ENCODE results near the gene CDCA7L.
"Not testable (repeated sequence)": the region's sequence is repeated elsewhere in the genome, so short reads cannot be mapped to it uniquely, and the experiment has no call there.

The CDCA7L gene

DNA sequence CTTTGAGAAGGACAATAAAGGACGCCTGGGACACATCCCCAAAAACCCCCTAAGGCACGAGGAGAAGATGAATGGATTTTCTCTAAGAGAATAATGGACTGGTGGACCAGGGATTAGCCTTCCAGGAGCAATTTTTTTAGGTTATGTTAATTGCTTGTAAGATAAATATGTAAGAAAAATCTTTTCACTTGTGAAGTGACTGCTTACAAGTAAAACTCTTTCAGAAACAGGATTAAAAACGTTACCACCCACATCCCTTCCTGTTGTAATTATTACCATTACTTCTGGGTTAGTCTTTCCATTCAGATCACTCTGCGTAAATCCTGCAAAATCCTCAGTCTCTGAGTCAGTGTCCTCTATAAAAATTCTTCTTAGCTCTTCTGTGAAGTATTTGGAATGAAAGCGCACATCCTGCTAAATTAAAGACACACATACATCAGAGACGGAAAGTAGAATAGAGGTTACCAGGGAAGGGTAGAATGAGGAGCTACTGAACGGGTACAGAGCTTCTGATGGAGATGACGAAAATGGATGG lies 34.3 kb downstream of the CDCA7L start:
- no peak for DNase-seq (ENCODE audit: low spot score)
- no peak overlapping the region for H3K27ac Mint-ChIP-seq
- no peaks in the 10 kb centered on the region for H3K27me3 Mint-ChIP-seq (ENCODE audit: low read depth)
- H3K9me3 Mint-ChIP-seq = no peaks in the 10 kb centered on the region
- H3K4me3 Mint-ChIP-seq = no peak overlapping the region
- no peaks in the 10 kb centered on the region for H3K4me1 Mint-ChIP-seq (ENCODE audit: low read depth)
- H3K36me3 Mint-ChIP-seq (ENCODE audit: low read depth) = peaks cover 38% of the 10 kb centered on the region

DNA sequence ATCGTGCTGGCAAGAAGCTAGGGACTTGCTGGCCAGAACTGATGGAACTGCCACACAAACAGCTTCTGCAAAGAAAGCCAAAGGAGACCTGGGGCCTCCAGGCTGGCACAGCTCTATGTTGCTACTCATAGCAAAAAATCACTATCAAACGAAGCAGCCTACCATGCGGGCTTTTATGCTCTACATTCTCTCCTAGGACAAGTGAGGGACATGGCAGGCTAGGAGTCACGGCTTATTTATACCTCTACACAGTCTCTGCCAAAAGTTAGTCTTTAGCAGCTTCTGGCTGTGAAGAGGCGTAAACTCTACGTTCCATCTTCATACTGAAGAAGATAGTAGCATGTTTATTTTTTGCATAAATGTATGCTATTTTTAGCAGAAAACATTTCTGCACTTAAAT lies 35.4 kb downstream of the CDCA7L start:
- DNase-seq (ENCODE audit: low spot score) = no peak
- Mint-ChIP-seq H3K9me3 (no peaks in the 10 kb centered on the region), H3K27me3 (ENCODE audit: low read depth) (no peaks in the 10 kb centered on the region), H3K4me1 (ENCODE audit: low read depth) (no peaks in the 10 kb centered on the region), H3K36me3 (ENCODE audit: low read depth) (peaks cover 46% of the 10 kb centered on the region), H3K27ac (no peak overlapping the region), H3K4me3 (no peak overlapping the region)

DNA sequence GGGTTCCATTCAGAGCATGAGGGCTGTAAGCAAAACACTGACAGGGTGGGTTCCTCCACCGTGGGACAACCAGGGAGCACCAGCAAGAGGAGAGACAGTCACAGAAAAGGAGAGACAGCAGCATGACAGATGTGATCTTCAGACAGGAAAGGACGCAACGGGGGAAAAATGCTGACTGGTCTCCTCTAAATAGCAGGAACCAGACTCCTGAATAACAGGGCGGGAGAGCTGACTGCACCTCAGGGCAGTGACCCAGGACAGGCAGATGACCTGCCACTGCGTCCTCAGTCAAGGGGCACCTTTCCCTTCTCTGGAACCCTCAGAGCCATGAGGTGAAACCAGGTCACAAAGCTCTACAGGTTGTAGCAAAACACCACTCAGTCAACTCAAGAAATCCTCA lies 37.0 kb downstream of the CDCA7L start:
- DNase-seq (ENCODE audit: low spot score) = no peak
- Mint-ChIP-seq H3K9me3 (no peaks in the 10 kb centered on the region), H3K27ac (no peak overlapping the region), H3K4me3 (no peak overlapping the region), H3K27me3 (ENCODE audit: low read depth) (no peaks in the 10 kb centered on the region), H3K36me3 (ENCODE audit: low read depth) (peaks cover 38% of the 10 kb centered on the region), H3K4me1 (ENCODE audit: low read depth) (no peaks in the 10 kb centered on the region)

DNA sequence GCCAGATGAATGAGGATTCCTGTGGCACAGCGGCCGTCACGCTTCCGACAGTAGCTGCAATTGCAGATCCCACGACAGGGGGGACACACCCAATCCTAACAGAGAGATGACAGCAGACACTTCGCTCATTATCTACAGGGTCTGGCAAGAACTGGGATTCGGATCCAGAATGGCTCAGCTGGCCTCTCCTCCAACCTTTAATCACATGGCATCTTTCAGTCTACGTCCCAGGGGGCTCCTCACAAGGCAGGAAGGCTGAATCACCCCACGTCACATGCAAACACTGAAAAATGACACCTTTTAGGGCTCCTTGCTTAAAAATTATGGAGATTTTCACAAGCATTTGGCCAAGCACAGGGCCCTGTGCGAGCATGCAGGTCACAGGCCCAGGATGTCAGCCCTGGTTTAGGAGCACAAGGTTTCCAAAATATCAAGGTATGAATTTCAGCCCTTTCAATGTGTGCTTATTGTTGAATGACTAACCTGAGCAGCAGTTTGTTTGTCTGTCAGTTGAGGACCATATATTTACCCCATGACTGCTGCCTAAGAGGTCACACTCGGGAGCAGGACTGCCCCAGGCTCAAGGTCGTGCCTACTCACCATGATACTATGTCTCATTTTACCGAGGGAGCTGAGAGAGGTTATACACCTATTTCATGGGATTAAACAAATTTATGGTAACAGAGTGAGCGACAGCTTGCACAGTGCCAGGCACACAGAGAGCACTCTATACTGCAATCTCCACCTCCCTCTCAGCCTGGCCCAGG lies 42.5 kb downstream of the CDCA7L start:
- Mint-ChIP-seq H3K27me3 (ENCODE audit: low read depth) (no peaks in the 10 kb centered on the region), H3K27ac (no peak overlapping the region), H3K4me3 (no peak overlapping the region), H3K9me3 (no peaks in the 10 kb centered on the region), H3K36me3 (ENCODE audit: low read depth) (peaks cover 57% of the 10 kb centered on the region), H3K4me1 (ENCODE audit: low read depth) (peaks cover 8% of the 10 kb centered on the region)
- no peak for DNase-seq (ENCODE audit: low spot score)

DNA sequence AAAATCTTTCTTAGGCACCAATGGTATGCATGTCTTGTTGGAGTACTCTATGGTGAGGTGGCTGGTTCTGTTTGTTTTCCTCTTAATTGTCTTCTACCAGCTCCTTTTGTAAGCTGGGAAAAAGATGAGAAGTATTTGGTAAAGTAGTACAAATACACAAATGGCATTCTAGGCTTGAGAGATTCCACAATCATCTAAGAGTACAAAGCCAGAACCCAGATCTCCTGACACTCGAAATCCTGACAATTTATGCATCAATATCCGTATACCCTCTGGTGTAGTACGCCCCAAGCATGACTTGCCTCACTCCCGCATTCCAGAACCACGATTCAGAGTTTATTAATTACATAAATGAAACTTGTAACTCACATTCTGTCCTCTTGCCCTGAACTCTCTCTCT lies 43.5 kb downstream of the CDCA7L start:
- H3K27me3 Mint-ChIP-seq (ENCODE audit: low read depth) = no peaks in the 10 kb centered on the region
- DNase-seq (ENCODE audit: low spot score) = no peak
- H3K9me3 Mint-ChIP-seq = no peaks in the 10 kb centered on the region
- no peak overlapping the region for H3K4me3 Mint-ChIP-seq
- H3K36me3 Mint-ChIP-seq (ENCODE audit: low read depth) = peaks cover 60% of the 10 kb centered on the region
- H3K27ac Mint-ChIP-seq = no peak overlapping the region
- peaks cover 16% of the 10 kb centered on the region for H3K4me1 Mint-ChIP-seq (ENCODE audit: low read depth)

DNA sequence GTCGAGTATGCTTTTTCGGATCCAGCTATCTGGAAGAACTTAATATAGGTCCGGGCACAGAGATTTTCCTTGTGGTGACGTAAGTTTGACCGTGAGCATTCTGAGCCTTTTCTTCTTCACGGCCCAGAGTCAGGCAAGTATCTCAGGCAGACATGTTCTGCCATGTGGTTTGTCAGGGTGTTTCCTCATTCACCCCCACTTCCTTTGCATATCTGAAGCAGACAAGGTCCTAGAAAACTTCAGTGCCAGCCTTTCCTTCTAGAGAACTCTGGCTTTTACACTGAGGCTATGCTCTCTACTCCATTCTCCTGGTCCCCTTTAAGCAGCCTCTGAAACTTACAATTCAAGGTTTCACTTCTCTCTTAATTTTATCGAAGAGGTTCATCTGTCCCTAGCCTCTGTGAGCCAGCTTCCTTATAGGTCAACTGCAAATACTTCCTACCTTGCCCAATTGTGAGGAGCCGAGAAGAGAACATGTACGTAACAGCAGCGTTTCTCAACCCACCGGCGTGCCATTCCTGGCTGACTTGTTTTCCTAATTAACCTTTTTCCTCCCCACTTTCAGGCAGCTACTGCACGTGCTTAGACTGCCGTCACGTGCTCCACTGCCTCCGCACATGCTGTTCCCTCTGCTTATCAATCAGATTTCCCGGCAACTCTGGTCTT lies 47.3 kb downstream of the CDCA7L start:
- Mint-ChIP-seq H3K4me3 (peak overlapping the region; percentile 83), H3K27ac (peak overlapping the region; percentile 96), H3K36me3 (ENCODE audit: low read depth) (peaks cover 46% of the 10 kb centered on the region), H3K27me3 (ENCODE audit: low read depth) (no peaks in the 10 kb centered on the region), H3K4me1 (ENCODE audit: low read depth) (peaks cover 19% of the 10 kb centered on the region), H3K9me3 (no peaks in the 10 kb centered on the region)
- DNase-seq (ENCODE audit: low spot score) = no peak

DNA sequence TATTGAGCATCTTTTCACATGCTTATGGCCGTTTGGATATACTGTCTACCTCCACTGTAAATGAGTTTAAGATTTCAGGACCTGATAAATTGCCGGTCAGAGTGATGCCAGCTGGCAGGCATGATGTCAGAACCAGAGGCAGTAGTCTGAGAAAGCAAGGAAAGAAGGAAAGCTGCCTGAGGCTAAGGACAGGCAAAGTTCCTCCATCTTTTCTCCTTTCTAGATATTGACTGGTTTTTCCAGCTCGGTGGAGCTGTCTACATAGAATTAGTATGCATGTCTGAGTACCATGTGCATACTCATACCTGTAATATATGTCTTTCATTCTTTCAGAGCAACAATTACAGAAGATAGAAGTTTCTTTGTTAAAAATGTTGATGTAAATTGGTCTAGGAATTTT lies 52.3 kb downstream of the CDCA7L start:
- Mint-ChIP-seq H3K4me3 (no peak overlapping the region), H3K36me3 (ENCODE audit: low read depth) (peaks cover 12% of the 10 kb centered on the region), H3K27ac (no peak overlapping the region), H3K9me3 (no peaks in the 10 kb centered on the region), H3K27me3 (ENCODE audit: low read depth) (no peaks in the 10 kb centered on the region), H3K4me1 (ENCODE audit: low read depth) (peaks cover 13% of the 10 kb centered on the region)
- DNase-seq (ENCODE audit: low spot score) = no peak

DNA sequence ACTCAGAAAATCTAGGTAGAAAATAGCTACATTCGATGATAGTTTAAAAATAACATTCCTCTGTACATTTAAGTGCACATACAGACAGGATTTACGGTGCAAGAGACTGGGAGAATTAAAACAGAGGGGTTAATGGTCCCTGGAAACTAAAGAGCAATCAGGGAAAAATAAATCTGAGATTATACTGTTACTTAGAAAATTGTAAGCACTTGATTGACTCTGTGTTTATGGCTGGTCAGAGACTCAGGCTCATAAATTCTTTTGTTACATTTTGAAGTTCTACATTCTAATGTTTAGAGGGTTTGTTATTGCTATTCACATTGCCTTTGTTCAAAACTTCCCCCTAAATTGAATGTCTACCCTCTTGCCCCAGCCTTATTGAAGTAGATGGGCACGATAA lies 54.4 kb downstream of the CDCA7L start:
- H3K4me1 Mint-ChIP-seq (ENCODE audit: low read depth) = no peaks in the 10 kb centered on the region
- no peak overlapping the region for H3K4me3 Mint-ChIP-seq
- no peaks in the 10 kb centered on the region for H3K27me3 Mint-ChIP-seq (ENCODE audit: low read depth)
- no peak overlapping the region for H3K27ac Mint-ChIP-seq
- no peak for DNase-seq (ENCODE audit: low spot score)
- H3K9me3 Mint-ChIP-seq = no peaks in the 10 kb centered on the region
- peaks cover 4% of the 10 kb centered on the region for H3K36me3 Mint-ChIP-seq (ENCODE audit: low read depth)

DNA sequence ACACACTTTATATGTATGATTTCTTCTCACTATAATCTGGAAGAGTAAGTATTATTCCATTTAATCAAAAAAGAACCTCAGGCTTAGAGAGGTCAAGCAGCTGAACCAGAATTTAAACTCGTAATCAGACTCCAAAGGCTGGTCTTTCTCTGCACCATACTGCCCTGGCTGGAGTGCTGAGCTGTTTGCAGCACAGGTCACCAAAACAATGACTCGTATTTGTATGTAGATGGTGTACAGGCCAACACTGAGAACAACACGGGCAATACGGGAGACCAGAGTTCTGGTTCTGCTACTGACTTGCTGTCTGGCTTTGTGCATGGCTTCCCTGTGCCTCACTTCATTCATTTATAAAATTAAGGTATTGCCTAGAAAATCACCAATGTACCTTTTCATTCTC lies 57.9 kb downstream of the CDCA7L start:
- no peak overlapping the region for H3K4me3 Mint-ChIP-seq
- no peak for DNase-seq (ENCODE audit: low spot score)
- H3K4me1 Mint-ChIP-seq (ENCODE audit: low read depth) = no peaks in the 10 kb centered on the region
- no peak overlapping the region for H3K27ac Mint-ChIP-seq
- H3K27me3 Mint-ChIP-seq (ENCODE audit: low read depth) = no peaks in the 10 kb centered on the region
- no peaks in the 10 kb centered on the region for H3K9me3 Mint-ChIP-seq
- no peaks in the 10 kb centered on the region for H3K36me3 Mint-ChIP-seq (ENCODE audit: low read depth)

DNA sequence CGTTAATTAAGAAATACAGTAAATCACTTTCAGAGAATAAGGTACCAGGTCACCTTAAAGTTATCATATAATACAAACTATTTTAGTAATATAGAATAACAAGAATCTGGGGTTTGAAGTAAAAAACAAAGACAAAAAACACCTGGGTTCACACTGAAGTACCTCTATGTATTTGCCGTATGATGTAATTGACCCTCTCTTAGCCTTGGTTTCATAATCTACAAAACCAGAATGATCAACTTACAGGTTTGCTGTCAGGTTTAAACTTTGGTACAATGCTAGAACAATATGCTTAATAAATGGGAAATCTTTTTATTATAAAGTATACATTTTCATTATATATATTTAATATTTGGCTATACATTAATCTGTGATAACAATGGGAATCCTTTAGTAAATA lies 58.3 kb downstream of the CDCA7L start:
- Mint-ChIP-seq H3K4me1 (ENCODE audit: low read depth) (no peaks in the 10 kb centered on the region), H3K4me3 (no peak overlapping the region), H3K27ac (no peak overlapping the region), H3K27me3 (ENCODE audit: low read depth) (no peaks in the 10 kb centered on the region), H3K9me3 (no peaks in the 10 kb centered on the region), H3K36me3 (ENCODE audit: low read depth) (no peaks in the 10 kb centered on the region)
- no peak for DNase-seq (ENCODE audit: low spot score)

DNA sequence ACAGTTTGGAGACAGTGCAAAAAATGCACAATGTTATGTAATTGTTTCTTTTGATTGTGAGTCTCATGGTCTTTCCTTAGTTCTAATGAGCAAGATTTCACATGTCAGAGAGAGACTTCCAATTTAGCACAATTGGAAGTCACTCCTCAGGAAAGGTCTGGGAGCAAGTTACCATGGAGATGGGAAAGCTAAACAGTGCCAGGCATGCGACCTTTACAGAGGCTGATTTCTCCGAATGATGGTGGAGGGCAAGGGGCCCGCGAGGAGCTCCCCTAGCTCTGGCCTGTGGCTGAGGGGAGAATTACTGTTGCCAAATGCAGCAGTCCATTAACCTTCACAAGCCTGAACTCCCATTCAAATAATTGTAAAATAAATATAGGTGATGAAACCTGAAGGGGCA lies 59.3 kb downstream of the CDCA7L start:
- H3K4me3 Mint-ChIP-seq = no peak overlapping the region
- no peaks in the 10 kb centered on the region for H3K4me1 Mint-ChIP-seq (ENCODE audit: low read depth)
- H3K27ac Mint-ChIP-seq = no peak overlapping the region
- no peaks in the 10 kb centered on the region for H3K27me3 Mint-ChIP-seq (ENCODE audit: low read depth)
- H3K9me3 Mint-ChIP-seq = no peaks in the 10 kb centered on the region
- no peak for DNase-seq (ENCODE audit: low spot score)
- H3K36me3 Mint-ChIP-seq (ENCODE audit: low read depth) = no peaks in the 10 kb centered on the region

DNA sequence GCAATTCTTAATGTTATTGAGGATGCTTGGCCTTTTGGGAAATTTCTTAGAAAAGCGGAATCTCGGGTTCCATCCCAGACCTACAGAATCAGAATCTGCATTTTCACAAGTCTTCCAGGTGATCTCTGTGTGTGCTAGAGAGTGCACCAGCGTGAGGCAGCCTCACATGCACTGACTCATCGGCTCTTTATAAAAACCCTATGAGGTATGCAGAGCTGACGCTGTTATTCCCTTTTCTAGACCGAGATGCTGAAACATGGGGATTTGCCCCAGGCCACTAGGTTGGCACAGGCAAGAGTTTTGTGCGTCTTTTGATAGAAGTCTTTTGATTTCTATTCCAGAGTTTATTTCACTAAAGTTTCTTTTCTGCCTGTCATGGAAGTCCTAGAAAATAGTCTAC lies 61.2 kb downstream of the CDCA7L start:
- no peak for DNase-seq (ENCODE audit: low spot score)
- no peaks in the 10 kb centered on the region for H3K36me3 Mint-ChIP-seq (ENCODE audit: low read depth)
- no peaks in the 10 kb centered on the region for H3K9me3 Mint-ChIP-seq
- H3K27ac Mint-ChIP-seq = no peak overlapping the region
- no peaks in the 10 kb centered on the region for H3K27me3 Mint-ChIP-seq (ENCODE audit: low read depth)
- H3K4me3 Mint-ChIP-seq = no peak overlapping the region
- no peaks in the 10 kb centered on the region for H3K4me1 Mint-ChIP-seq (ENCODE audit: low read depth)

DNA sequence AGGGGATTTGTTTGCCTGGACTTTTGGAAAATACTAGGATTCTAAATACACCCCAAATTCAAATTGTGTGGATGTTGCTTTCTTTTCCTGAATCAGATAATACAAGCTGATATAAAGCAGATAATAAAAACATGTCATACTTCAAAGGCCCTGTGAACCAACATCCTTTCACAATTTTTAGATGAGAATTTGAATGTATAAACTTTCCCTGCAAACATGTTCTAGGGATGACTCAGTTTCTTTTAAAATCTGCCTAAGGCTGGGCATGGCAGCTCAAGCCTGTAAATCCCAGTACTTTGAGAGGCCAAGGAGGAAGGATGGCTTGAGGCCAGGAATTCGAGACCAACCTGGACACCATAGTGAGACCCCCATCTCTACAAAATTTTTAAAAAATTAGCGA lies 62.2 kb downstream of the CDCA7L start:
- DNase-seq (ENCODE audit: low spot score) = not testable (repeated sequence)

DNA sequence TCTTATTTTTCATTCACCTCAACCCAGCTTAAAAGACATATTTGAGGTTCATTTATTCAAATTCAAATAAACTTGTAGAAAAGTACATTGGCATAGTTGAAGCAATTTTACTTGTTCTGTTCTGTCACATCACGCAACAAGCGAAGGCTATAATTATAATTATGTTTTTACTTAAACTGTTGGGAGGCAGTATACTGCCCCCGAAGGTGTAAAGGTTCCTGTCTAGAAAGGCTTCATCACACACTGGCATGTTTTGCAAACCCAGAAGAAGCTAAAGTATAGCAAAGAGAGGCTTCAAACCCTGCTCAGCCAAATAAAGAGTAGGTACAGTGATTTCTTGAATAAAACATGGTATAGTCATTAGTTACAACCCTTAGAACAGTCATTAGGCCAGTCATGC lies 62.6 kb downstream of the CDCA7L start:
- no peaks in the 10 kb centered on the region for H3K4me1 Mint-ChIP-seq (ENCODE audit: low read depth)
- no peaks in the 10 kb centered on the region for H3K27me3 Mint-ChIP-seq (ENCODE audit: low read depth)
- no peak overlapping the region for H3K4me3 Mint-ChIP-seq
- H3K36me3 Mint-ChIP-seq (ENCODE audit: low read depth) = no peaks in the 10 kb centered on the region
- H3K27ac Mint-ChIP-seq = no peak overlapping the region
- no peaks in the 10 kb centered on the region for H3K9me3 Mint-ChIP-seq
- DNase-seq (ENCODE audit: low spot score) = no peak

More for the DNA sequence above, 62.2 kb downstream of the CDCA7L start:
- H3K27ac Mint-ChIP-seq; H3K9me3 Mint-ChIP-seq; H3K4me3 Mint-ChIP-seq; H3K4me1 Mint-ChIP-seq (ENCODE audit: low read depth); H3K36me3 Mint-ChIP-seq (ENCODE audit: low read depth); H3K27me3 Mint-ChIP-seq (ENCODE audit: low read depth): not testable (repeated sequence)
